ENCODE data around the gene HCAR3.

HCAR3 gene

GRCh38 chr12:122725452-122726079 is 9.0 kb upstream of the HCAR3 start:
- no peak for ATAC-seq
- TF ChIP-seq OSR1 (CRISPR knock-in tag; IDR thresholded peaks at IDR 0.05) (no peak), ZC3H10 (CRISPR knock-in tag; IDR thresholded peaks at IDR 0.05) (no peak)

DNA sequence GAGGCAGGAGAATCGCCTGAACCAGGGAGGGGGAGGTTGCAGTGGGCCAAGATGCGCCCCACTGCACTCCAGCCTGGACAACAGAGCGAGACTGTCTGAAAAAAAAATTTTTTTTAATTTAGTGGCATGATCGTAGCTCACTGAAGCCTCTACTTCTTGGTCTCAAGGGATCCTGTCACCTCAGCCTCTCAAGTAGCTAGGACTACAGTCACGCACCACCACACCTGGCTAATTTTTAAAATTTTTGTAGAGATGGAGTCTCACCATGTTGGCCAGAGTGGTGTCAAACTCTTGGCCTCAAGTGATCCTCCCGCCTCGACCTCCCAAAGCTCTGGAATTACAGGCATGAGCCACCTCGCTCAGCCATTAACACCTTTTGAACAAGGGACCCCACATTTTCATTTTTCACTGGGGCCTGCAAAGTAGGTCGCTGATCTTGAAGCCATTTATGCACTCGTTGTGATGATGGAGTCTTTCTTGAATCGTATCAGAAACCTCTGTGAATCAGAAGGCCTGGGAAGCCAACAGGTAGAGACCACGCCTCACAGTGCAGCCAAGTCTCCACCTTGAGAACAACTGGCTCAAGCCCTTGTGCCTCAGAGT is 8.1 kb upstream of the HCAR3 start:
- TF ChIP-seq ISL1 (CRISPR knock-in tag; IDR thresholded peaks at IDR 0.05) (no peak), GLIS3 (CRISPR knock-in tag; IDR thresholded peaks at IDR 0.05) (no peak), SNAI2 (CRISPR knock-in tag; IDR thresholded peaks at IDR 0.05) (no peak), ZFP3 (CRISPR knock-in tag; IDR thresholded peaks at IDR 0.05) (no peak), ARNTL (CRISPR knock-in tag; IDR thresholded peaks at IDR 0.05; ENCODE audit: borderline replicate concordance, low read depth) (no peak), CSDC2 (CRISPR knock-in tag; IDR thresholded peaks at IDR 0.05) (no peak), ZNF565 (CRISPR knock-in tag; conservative IDR thresholded peaks at IDR 0.05; ENCODE audit: low read depth) (no peak), PPARA (CRISPR knock-in tag; IDR thresholded peaks at IDR 0.05; ENCODE audit: borderline replicate concordance) (no peak), ZNF8 (CRISPR knock-in tag; IDR thresholded peaks at IDR 0.05) (no peak)
- TF ChIP-seq, protein P1, sequence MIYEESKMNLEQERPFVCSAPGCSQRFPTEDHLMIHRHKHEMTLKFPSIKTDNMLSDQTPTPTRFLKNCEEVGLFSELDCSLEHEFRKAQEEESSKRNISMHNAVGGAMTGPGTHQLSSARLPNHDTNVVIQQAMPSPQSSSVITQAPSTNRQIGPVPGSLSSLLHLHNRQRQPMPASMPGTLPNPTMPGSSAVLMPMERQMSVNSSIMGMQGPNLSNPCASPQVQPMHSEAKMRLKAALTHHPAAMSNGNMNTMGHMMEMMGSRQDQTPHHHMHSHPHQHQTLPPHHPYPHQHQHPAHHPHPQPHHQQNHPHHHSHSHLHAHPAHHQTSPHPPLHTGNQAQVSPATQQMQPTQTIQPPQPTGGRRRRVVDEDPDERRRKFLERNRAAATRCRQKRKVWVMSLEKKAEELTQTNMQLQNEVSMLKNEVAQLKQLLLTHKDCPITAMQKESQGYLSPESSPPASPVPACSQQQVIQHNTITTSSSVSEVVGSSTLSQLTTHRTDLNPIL (CRISPR knock-in tag; IDR thresholded peaks at IDR 0.05; ENCODE audit: low read depth), result no peak
- TF ChIP-seq, protein P2, sequence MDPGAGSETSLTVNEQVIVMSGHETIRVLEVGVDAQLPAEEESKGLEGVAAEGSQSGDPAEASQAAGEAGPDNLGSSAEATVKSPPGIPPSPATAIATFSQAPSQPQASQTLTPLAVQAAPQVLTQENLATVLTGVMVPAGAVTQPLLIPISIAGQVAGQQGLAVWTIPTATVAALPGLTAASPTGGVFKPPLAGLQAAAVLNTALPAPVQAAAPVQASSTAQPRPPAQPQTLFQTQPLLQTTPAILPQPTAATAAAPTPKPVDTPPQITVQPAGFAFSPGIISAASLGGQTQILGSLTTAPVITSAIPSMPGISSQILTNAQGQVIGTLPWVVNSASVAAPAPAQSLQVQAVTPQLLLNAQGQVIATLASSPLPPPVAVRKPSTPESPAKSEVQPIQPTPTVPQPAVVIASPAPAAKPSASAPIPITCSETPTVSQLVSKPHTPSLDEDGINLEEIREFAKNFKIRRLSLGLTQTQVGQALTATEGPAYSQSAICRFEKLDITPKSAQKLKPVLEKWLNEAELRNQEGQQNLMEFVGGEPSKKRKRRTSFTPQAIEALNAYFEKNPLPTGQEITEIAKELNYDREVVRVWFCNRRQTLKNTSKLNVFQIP (CRISPR knock-in tag; IDR thresholded peaks at IDR 0.05; ENCODE audit: borderline replicate concordance, low read depth), result no peak
- ATAC-seq, result no peak

DNA sequence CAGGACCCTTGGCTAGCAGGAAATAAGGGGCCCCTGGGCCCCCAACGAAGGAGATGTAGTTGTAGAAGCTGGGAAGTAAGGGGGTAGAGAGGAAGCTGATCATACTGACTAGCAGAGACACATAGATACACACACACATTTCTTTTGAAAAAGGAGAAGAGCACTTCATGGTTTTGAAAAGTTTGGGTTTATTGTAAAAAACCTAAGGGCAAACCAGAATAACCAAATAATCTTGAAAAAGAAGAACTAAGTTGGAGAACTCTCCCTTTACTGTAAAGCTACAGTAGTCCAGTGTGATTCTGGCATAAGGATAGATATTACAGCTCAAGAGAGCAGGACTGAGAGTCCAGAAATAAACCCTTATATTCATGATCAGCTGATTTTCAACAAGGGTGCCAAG is 5.8 kb upstream of the HCAR3 start:
- no peak for ATAC-seq
- TF ChIP-seq SNAI2 (CRISPR knock-in tag; IDR thresholded peaks at IDR 0.05) (no peak), PATZ1 (CRISPR knock-in tag; IDR thresholded peaks at IDR 0.05; ENCODE audit: borderline replicate concordance) (no peak), GLIS3 (CRISPR knock-in tag; IDR thresholded peaks at IDR 0.05) (no peak), ESRRG (CRISPR knock-in tag; IDR thresholded peaks at IDR 0.05) (no peak), ARNTL (CRISPR knock-in tag; IDR thresholded peaks at IDR 0.05; ENCODE audit: borderline replicate concordance, low read depth) (no peak), TCF4 (CRISPR knock-in tag; IDR thresholded peaks at IDR 0.05; ENCODE audit: borderline replicate concordance) (no peak)
- TF ChIP-seq, protein P3, sequence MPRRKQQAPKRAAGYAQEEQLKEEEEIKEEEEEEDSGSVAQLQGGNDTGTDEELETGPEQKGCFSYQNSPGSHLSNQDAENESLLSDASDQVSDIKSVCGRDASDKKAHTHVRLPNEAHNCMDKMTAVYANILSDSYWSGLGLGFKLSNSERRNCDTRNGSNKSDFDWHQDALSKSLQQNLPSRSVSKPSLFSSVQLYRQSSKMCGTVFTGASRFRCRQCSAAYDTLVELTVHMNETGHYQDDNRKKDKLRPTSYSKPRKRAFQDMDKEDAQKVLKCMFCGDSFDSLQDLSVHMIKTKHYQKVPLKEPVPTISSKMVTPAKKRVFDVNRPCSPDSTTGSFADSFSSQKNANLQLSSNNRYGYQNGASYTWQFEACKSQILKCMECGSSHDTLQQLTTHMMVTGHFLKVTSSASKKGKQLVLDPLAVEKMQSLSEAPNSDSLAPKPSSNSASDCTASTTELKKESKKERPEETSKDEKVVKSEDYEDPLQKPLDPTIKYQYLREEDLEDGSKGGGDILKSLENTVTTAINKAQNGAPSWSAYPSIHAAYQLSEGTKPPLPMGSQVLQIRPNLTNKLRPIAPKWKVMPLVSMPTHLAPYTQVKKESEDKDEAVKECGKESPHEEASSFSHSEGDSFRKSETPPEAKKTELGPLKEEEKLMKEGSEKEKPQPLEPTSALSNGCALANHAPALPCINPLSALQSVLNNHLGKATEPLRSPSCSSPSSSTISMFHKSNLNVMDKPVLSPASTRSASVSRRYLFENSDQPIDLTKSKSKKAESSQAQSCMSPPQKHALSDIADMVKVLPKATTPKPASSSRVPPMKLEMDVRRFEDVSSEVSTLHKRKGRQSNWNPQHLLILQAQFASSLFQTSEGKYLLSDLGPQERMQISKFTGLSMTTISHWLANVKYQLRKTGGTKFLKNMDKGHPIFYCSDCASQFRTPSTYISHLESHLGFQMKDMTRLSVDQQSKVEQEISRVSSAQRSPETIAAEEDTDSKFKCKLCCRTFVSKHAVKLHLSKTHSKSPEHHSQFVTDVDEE (CRISPR knock-in tag; IDR thresholded peaks at IDR 0.05), result no peak
- TF ChIP-seq, protein P2 (CRISPR knock-in tag; IDR thresholded peaks at IDR 0.05; ENCODE audit: borderline replicate concordance, low read depth), result no peak
- TF ChIP-seq, protein P4, sequence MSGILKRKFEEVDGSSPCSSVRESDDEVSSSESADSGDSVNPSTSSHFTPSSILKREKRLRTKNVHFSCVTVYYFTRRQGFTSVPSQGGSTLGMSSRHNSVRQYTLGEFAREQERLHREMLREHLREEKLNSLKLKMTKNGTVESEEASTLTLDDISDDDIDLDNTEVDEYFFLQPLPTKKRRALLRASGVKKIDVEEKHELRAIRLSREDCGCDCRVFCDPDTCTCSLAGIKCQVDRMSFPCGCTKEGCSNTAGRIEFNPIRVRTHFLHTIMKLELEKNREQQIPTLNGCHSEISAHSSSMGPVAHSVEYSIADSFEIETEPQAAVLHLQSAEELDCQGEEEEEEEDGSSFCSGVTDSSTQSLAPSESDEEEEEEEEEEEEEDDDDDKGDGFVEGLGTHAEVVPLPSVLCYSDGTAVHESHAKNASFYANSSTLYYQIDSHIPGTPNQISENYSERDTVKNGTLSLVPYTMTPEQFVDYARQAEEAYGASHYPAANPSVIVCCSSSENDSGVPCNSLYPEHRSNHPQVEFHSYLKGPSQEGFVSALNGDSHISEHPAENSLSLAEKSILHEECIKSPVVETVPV (CRISPR knock-in tag; IDR thresholded peaks at IDR 0.05), result no peak

All from SK-N-SH treated with all-trans-retinoic acid at 6 μM for 48 hours (cell line).